ENCODE data around the gene SETD5. TPM values are rescaled to one million over a fixed set of nuclear protein-coding genes. Genes with fewer than 3 reads are reported as not detected.

SETD5 gene
- total RNA-seq, 1 experiment from 2014 or later: 111 TPM

DNA sequence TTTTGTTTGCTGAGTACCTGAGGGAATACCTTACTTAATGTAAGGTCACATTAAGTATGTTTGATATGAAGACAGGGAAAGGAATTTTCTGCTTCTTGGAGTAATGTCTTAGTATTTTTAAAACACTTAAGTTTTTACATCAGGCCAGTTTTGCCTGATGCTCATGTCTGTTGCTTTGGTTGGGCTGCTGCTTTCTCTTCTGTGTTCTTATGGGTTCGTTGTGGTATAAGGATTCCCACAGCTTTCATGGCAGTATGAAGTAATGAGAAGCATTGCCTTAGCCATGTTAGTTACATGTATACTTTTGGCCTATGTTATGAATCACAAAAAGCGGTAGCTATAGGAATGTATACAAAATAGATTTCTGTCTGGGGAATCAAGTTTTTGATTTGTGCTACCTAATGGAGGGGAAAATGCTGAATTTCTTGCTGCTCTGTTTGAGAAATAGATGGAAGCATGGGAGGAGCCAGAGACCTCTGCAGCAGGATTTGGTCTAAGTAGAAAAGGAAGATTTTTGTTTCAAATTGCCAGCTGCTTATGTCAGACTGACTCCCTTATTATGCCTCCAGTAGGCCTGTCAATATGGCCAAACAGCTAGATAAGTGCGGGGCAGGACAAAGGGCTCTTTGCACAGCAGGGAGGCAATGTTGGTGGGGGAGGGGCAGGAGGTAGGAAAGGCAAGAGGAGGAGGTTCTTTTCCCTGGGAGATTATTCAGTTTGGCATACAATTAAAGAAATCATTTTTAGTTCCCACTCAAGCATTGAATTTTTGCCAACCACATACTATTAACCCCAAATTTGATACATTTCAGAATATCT lies 5.2 kb downstream of the SETD5 start:
- no peak for DNase-seq
- peak overlapping the region; percentile 18; the same call in 1 of the 2 replicates for H3K4me3 ChIP-seq (ENCODE audit: low read length)
- H3K9ac ChIP-seq (ENCODE audit: low read length): 0 out of 2 replicates have a peak overlapping the region, but pooled peaks have one; percentile 14
- H3K79me2 ChIP-seq (ENCODE audit: low read length): peaks cover 100% of the 10 kb centered on the region
- no peaks in the 10 kb centered on the region for H3K9me2 ChIP-seq (replicated peaks; ENCODE audit: insufficient read depth, low read length)
- H2AFZ ChIP-seq (ENCODE audit: low read length): no peak overlapping the region
- H3K36me3 ChIP-seq (ENCODE audit: insufficient read depth, low read length): no peaks in the 10 kb centered on the region
- peaks cover 87% of the 10 kb centered on the region for H3K4me1 ChIP-seq (ENCODE audit: low read length)
- H4K20me1 ChIP-seq (ENCODE audit: insufficient read depth, low read depth, low read length): peaks cover 83% of the 10 kb centered on the region
- no peak overlapping the region; the same call in 1 of the 2 replicates for H3K27ac ChIP-seq (ENCODE audit: low read length)
- H3K27me3 ChIP-seq (ENCODE audit: low read length): no peaks in the 10 kb centered on the region
- no peaks in the 10 kb centered on the region for H3K9me3 ChIP-seq (ENCODE audit: low read length)
- H3K4me2 ChIP-seq (ENCODE audit: low read depth, low read length, poor library complexity, severe bottlenecking): peak overlapping the region; percentile 94

GRCh38 chr3:9403463-9403862 lies 6.0 kb downstream of the SETD5 start:
- H3K79me2 ChIP-seq (ENCODE audit: low read length): peaks cover 100% of the 10 kb centered on the region
- H3K9me3 ChIP-seq (ENCODE audit: low read length): no peaks in the 10 kb centered on the region
- H2AFZ ChIP-seq (ENCODE audit: low read length): no peak overlapping the region
- peaks cover 84% of the 10 kb centered on the region for H4K20me1 ChIP-seq (ENCODE audit: insufficient read depth, low read depth, low read length)
- peak overlapping the region; percentile 10; the same call in 1 of the 2 replicates for H3K4me3 ChIP-seq (ENCODE audit: low read length)
- peak overlapping the region; percentile 1; the same call in 1 of the 2 replicates for H3K27ac ChIP-seq (ENCODE audit: low read length)
- H3K4me1 ChIP-seq (ENCODE audit: low read length): peaks cover 95% of the 10 kb centered on the region
- H3K36me3 ChIP-seq (ENCODE audit: insufficient read depth, low read length): no peaks in the 10 kb centered on the region
- H3K9ac ChIP-seq (ENCODE audit: low read length): no peak overlapping the region
- H3K27me3 ChIP-seq (ENCODE audit: low read length): no peaks in the 10 kb centered on the region
- DNase-seq: no peak
- H3K4me2 ChIP-seq (ENCODE audit: low read depth, low read length, poor library complexity, severe bottlenecking): peak overlapping the region; percentile 94
- H3K9me2 ChIP-seq (replicated peaks; ENCODE audit: insufficient read depth, low read length): no peaks in the 10 kb centered on the region

GRCh38 chr3:9404680-9405079 lies 7.3 kb downstream of the SETD5 start:
- H3K79me2 ChIP-seq (ENCODE audit: low read length): peaks cover 100% of the 10 kb centered on the region
- H3K9me3 ChIP-seq (ENCODE audit: low read length): no peaks in the 10 kb centered on the region
- peak overlapping the region; percentile 94 for H3K4me2 ChIP-seq (ENCODE audit: low read depth, low read length, poor library complexity, severe bottlenecking)
- no peak for DNase-seq
- peaks cover 80% of the 10 kb centered on the region for H4K20me1 ChIP-seq (ENCODE audit: insufficient read depth, low read depth, low read length)
- no peaks in the 10 kb centered on the region for H3K27me3 ChIP-seq (ENCODE audit: low read length)
- H3K4me1 ChIP-seq (ENCODE audit: low read length): peaks cover 98% of the 10 kb centered on the region
- H3K27ac ChIP-seq (ENCODE audit: low read length): 0 out of 2 replicates have a peak overlapping the region, but pooled peaks have one; percentile 22
- peaks cover 4% of the 10 kb centered on the region; the same call in 1 of the 2 replicates for H3K36me3 ChIP-seq (ENCODE audit: insufficient read depth, low read length)
- H3K4me3 ChIP-seq (ENCODE audit: low read length): no peak overlapping the region
- H2AFZ ChIP-seq (ENCODE audit: low read length): no peak overlapping the region
- H3K9ac ChIP-seq (ENCODE audit: low read length): 0 out of 2 replicates have a peak overlapping the region, but pooled peaks have one; percentile 22
- H3K9me2 ChIP-seq (replicated peaks; ENCODE audit: insufficient read depth, low read length): no peaks in the 10 kb centered on the region

- Histone ChIP-seq H3K9me3 (ENCODE audit: low read length) (no peaks in the 10 kb centered on the region), H3K9me2 (replicated peaks; ENCODE audit: insufficient read depth, low read length) (no peaks in the 10 kb centered on the region), H3K36me3 (ENCODE audit: insufficient read depth, low read length) (peaks cover 4% of the 10 kb centered on the region; the same call in 1 of the 2 replicates), H3K27me3 (ENCODE audit: low read length) (no peaks in the 10 kb centered on the region), H3K4me2 (ENCODE audit: low read depth, low read length, poor library complexity, severe bottlenecking) (peak overlapping the region; percentile 94), H3K79me2 (ENCODE audit: low read length) (peaks cover 100% of the 10 kb centered on the region), H3K27ac (ENCODE audit: low read length) (no peak overlapping the region), H3K9ac (ENCODE audit: low read length) (no peak overlapping the region), H3K4me1 (ENCODE audit: low read length) (peaks cover 97% of the 10 kb centered on the region), H2AFZ (ENCODE audit: low read length) (no peak overlapping the region), H4K20me1 (ENCODE audit: insufficient read depth, low read depth, low read length) (peaks cover 78% of the 10 kb centered on the region), H3K4me3 (ENCODE audit: low read length) (no peak overlapping the region)
- no peak for DNase-seq
Measured at GRCh38 chr3:9405756-9406155, 8.3 kb downstream of the SETD5 start.

DNA sequence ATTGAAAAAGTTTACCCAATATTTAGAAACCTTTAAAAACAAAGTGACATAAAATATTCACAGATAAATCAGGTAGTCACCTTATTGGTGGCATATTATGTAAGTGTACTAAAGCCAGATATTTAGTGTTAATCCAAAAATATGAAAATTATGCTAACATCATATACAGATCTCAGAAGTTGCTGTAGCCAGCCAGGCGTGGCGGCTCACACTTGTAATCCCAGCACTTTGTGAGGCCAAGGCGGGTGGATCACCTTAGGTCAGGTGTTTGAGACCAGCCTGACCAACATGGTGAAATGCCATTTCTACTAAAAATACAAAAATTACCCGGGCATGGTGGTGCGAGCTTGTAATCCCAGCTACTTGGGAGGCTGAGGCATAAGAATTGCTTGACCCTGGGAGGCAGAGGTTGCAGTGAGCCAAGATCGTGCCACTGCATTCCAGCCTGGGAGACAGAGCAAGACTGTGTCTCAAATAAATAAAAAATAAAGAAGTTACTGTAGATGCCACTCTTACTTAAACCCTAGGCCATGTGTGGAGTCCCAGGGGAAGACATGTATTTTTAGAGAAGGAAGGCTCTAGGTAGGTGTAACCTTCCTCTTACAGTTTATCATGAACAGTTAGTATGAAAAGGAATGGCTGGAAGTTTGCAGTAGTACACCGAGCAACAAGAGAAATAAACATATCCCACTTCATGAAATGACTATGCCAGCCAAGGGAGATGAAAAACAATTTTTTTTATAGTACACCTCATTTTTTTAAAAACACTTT lies 9.6 kb downstream of the SETD5 start:
- Histone ChIP-seq H3K4me3 (ENCODE audit: low read length) (peak overlapping the region; percentile 18; the same call in 1 of the 2 replicates), H3K79me2 (ENCODE audit: low read length) (peaks cover 100% of the 10 kb centered on the region), H3K4me1 (ENCODE audit: low read length) (peaks cover 84% of the 10 kb centered on the region), H3K36me3 (ENCODE audit: insufficient read depth, low read length) (peaks cover 4% of the 10 kb centered on the region; the same call in 1 of the 2 replicates), H3K9ac (ENCODE audit: low read length) (no peak overlapping the region; the same call in 1 of the 2 replicates), H3K27me3 (ENCODE audit: low read length) (no peaks in the 10 kb centered on the region), H2AFZ (ENCODE audit: low read length) (no peak overlapping the region), H4K20me1 (ENCODE audit: insufficient read depth, low read depth, low read length) (peaks cover 74% of the 10 kb centered on the region), H3K27ac (ENCODE audit: low read length) (peak overlapping the region; percentile 52), H3K4me2 (ENCODE audit: low read depth, low read length, poor library complexity, severe bottlenecking) (peak overlapping the region; percentile 94), H3K9me2 (replicated peaks; ENCODE audit: insufficient read depth, low read length) (no peaks in the 10 kb centered on the region), H3K9me3 (ENCODE audit: low read length) (no peaks in the 10 kb centered on the region)
- no peak for DNase-seq

DNA sequence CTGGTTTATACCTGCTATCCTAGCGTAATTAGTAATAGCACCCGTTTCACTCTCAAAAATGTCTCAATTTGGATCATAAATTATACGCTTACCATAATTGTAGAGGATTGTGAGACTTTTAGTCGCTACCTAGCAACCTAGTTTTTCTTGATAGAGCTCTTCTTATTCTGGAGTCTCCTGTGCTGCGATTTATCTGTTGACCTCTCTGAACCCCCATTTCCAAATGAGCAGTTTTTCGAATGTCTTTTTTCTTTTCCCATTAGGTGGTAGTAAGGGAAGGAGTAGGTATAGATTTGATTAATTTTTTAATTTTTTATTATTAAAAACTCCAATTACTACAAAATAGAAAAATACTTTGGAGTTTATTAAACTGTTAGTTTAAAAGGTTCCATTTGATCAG lies 10.6 kb downstream of the SETD5 start:
- no peaks in the 10 kb centered on the region for H3K9me2 ChIP-seq (replicated peaks; ENCODE audit: insufficient read depth, low read length)
- H3K9me3 ChIP-seq (ENCODE audit: low read length): no peaks in the 10 kb centered on the region
- H3K4me1 ChIP-seq (ENCODE audit: low read length): peaks cover 74% of the 10 kb centered on the region
- peaks cover 71% of the 10 kb centered on the region for H4K20me1 ChIP-seq (ENCODE audit: insufficient read depth, low read depth, low read length)
- H3K4me3 ChIP-seq (ENCODE audit: low read length): no peak overlapping the region
- no peaks in the 10 kb centered on the region for H3K27me3 ChIP-seq (ENCODE audit: low read length)
- no peak overlapping the region for H2AFZ ChIP-seq (ENCODE audit: low read length)
- H3K79me2 ChIP-seq (ENCODE audit: low read length): peaks cover 100% of the 10 kb centered on the region
- no peak overlapping the region for H3K9ac ChIP-seq (ENCODE audit: low read length)
- no peak overlapping the region for H3K4me2 ChIP-seq (ENCODE audit: low read depth, low read length, poor library complexity, severe bottlenecking)
- no peak overlapping the region for H3K27ac ChIP-seq (ENCODE audit: low read length)
- no peak for DNase-seq
- H3K36me3 ChIP-seq (ENCODE audit: insufficient read depth, low read length): peaks cover 4% of the 10 kb centered on the region; the same call in 1 of the 2 replicates

GRCh38 chr3:9408546-9408945 lies 11.1 kb downstream of the SETD5 start:
- H3K36me3 ChIP-seq (ENCODE audit: insufficient read depth, low read length): peaks cover 6% of the 10 kb centered on the region
- H3K27ac ChIP-seq (ENCODE audit: low read length): no peak overlapping the region
- H3K4me2 ChIP-seq (ENCODE audit: low read depth, low read length, poor library complexity, severe bottlenecking): no peak overlapping the region
- no peak overlapping the region for H3K9ac ChIP-seq (ENCODE audit: low read length)
- H3K79me2 ChIP-seq (ENCODE audit: low read length): peaks cover 100% of the 10 kb centered on the region
- no peaks in the 10 kb centered on the region for H3K9me3 ChIP-seq (ENCODE audit: low read length)
- H3K4me3 ChIP-seq (ENCODE audit: low read length): no peak overlapping the region
- no peak for DNase-seq
- H2AFZ ChIP-seq (ENCODE audit: low read length): no peak overlapping the region
- H4K20me1 ChIP-seq (ENCODE audit: insufficient read depth, low read depth, low read length): peaks cover 66% of the 10 kb centered on the region
- no peaks in the 10 kb centered on the region for H3K27me3 ChIP-seq (ENCODE audit: low read length)
- H3K9me2 ChIP-seq (replicated peaks; ENCODE audit: insufficient read depth, low read length): no peaks in the 10 kb centered on the region
- peaks cover 69% of the 10 kb centered on the region for H3K4me1 ChIP-seq (ENCODE audit: low read length)
